RPMI7951 (cell line): Measurements from ENCODE around the gene LMBR1. TPM values are rescaled to one million over a fixed set of nuclear protein-coding genes. Genes with fewer than 3 reads are reported as not detected.
A peak's percentile ranks its signal among the peaks of the same experiment; 100 is the strongest.
"Not testable (repeated sequence)": the region's sequence is repeated elsewhere in the genome, so short reads cannot be mapped to it uniquely, and the experiment has no call there.

Source experiments
- DNase-seq: peaks from one replicate; pipeline ENCODE4 v3.0.0-alpha.2; 2012; ENCODE audit warnings: low read depth
- total RNA-seq: library from RNA; depleted of rRNA; stranded (reverse); fragments of >200 nt; shearing (Covaris generic); gene quantifications from 2 replicates; pipeline ENCODE4 v1.2.3, GENCODE V29; 2014

Gene LMBR1
- total RNA-seq, 1 experiment from 2014 or later = 54.8 TPM

DNA sequence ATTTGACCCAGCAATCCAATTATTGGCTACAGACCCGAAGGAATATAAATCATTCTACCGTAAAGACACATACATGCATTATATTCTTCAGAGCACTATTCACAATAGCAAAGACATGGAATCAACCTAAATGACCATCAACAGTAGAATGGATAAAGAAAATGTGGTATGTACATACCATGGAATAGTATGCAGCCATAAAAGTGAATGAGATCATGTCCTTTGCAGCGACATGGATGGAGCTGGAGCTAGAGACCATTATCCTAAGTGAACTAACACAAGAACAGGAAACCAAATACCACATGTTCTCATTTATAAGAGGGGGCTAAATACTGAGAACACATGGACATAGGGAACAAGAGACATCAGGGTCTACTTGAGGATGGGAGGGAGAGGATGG, 44.0 kb downstream of the LMBR1 start:
- DNase-seq = no peak

GRCh38 chr7:156845379-156846101, 47.4 kb downstream of the LMBR1 start:
- no peak for DNase-seq

GRCh38 chr7:156843582-156843981, 49.4 kb downstream of the LMBR1 start:
- DNase-seq = not testable (repeated sequence)

DNA sequence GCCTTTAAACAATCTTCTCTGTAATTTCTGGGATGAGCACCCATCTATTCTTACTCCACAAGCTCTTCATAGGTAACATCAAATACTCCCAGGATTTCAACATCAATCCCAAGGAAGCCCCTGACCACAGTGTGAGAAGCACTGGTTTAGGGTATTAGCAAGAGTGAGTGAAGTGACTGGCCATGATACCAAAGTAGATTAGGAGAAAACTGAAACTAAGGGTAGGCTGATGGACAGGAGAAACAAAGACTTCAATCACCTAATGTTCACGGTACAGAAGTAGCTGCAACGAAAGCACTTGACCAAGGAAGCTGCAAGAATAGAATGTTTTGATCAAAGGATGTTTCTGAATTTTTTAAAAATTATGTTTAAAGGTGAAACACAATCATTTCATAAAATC, 49.8 kb downstream of the LMBR1 start:
- DNase-seq = no peak

DNA sequence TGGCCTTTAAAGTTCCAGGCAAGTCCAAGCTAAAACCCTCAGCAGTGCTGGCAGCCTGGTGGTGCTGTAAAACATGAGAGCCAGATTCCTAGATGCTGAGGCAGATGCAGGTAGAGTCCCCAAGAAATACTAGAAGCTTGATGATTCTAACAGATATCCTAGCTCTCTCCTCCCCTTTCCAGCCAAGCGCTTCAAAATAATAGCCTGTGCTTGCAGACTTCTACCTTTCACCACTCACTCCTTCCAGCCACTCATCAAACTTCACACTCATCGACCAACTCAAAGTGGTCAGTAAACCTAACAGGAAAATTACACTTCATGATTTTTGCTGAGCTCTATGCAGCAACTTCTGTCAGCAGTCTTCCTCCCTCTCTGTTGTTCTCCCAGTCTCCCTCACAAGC, 50.2 kb downstream of the LMBR1 start:
- no peak for DNase-seq

- no peak for DNase-seq
Observed at GRCh38 chr7:156842317-156842716, 50.7 kb downstream of the LMBR1 start.

GRCh38 chr7:156841497-156841896, 51.5 kb downstream of the LMBR1 start:
- DNase-seq = no peak

DNA sequence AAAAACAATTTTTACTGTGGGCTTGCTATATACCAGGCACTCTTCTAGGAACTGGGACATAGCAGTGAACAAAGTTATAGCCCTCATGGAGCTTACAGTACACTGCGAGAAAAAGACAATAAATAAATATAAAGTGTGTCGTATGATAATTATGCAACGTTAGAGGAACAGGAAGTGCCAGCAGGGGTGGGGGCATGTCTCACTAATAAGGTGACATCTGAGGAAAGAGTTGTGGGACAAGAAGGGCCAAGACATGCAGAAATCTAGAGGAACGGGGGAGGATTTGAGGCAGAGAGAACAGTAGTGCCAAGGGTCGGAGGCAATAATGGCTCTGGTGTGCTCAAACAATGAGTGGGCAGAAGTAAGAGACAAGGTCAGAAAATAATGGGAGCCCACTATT, 52.8 kb downstream of the LMBR1 start:
- DNase-seq = no peak

DNA sequence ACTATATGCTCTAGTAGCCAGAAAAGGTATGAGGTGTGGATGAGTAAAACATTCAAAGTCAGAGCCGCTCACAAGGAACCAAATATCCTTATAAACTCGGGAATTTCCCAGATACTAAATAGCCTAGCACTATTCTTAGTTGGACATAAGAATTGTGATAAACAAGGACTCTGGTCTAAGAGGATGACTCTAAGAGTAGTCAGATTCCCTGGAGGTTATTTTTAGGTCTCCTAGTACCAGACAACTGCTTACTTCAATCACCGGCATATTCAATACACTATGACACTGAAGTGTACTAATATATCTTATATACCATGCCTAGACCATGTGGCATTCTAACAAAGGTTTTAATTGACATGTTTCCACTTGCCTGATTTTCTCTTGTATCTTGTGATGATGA, 56.5 kb downstream of the LMBR1 start:
- peak; percentile 25 for DNase-seq

- DNase-seq = no peak
Observed at GRCh38 chr7:156834462-156834861, 58.5 kb downstream of the LMBR1 start.

DNA sequence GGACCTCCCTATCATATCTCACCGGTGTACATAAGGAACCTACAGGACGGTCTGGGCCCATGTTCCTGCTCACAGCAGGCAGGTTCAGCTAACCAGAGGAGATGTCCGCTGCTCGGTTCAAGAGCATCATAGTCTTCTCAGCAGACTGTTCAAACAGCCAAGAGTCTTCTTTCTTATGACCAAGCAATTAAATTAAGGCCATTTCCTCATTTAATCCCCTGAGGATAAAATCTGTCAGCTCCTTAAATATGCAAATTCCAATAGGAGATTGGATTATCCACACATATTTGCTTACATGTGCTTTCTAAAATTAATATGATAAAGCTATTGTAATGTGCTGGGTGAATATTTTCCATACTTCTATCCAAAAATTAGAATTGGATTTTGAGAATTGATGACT, 59.7 kb downstream of the LMBR1 start:
- DNase-seq = no peak

DNA sequence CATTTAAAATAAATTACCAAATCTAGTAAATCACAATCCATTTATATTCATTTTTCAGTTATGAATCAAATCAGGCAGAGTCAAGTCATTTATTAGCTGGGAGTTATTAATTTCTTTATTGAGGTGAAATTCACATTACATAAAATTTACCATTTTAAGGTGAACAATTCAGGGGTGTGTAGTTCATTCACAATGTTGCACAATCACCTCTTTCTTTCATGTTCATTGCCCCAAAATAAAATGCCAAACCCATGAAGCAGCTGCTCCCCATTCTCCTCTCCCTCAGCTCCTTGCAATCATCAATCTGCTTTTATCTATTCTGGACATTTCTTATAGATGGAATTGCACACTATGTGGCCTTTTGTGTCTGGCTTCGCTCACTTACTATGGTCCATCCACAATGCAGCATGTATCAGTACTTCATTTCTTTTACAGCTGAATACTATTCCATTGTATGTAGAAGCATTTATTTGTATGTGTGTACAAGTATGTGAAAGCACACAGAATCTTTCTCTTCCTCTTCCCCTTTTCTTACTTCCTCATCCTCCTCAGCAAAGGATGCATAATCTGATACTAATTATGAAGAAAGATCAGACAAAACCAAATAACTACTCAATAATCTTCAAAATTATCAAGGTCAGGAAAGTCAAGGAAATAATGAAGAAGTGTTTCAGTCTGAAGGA, 60.6 kb downstream of the LMBR1 start:
- no peak for DNase-seq

- DNase-seq = no peak
Observed at GRCh38 chr7:156829669-156830336, 63.2 kb downstream of the LMBR1 start.

GRCh38 chr7:156827587-156828203, 65.3 kb downstream of the LMBR1 start:
- DNase-seq = peak; percentile 15

- no peak for DNase-seq
Observed at GRCh38 chr7:156823435-156823834, 69.5 kb downstream of the LMBR1 start.

DNA sequence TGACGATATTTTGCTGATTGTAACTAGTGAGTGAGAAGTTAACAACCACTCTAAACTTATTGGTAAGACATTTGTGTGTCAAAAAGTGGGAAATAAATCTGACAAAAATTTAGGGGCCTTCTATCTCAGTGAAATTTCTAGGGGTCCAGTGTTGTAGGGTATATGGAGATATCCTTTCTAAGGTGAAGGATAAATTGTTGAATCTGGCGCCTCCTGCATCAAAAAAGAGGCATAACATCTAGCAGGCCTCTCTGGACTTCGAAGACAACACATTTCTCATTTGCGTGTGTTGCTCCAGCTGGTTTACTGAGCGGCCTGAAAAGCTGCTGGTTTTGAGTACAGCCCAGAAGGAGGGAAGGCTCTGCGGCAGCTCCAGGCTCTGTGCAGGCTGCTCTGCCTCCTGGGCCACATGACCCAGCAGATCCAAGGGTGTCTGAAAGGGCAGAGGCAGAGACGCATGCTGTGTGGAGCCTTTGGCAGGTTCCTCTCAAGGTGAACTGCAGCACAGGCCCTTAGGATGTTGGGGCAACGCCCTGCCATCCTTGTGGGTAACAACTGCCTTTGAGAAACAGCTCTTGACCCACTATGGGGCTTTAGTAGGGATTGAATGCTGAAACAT, 72.4 kb downstream of the LMBR1 start:
- DNase-seq = no peak

- no peak for DNase-seq
Observed at GRCh38 chr7:156819733-156820295, 73.2 kb downstream of the LMBR1 start.

GRCh38 chr7:156818133-156818532, 74.8 kb downstream of the LMBR1 start:
- DNase-seq = no peak

GRCh38 chr7:156816943-156817572, 75.9 kb downstream of the LMBR1 start:
- peak; percentile 29 for DNase-seq

GRCh38 chr7:156811706-156812105, 81.3 kb downstream of the LMBR1 start:
- DNase-seq = no peak

DNA sequence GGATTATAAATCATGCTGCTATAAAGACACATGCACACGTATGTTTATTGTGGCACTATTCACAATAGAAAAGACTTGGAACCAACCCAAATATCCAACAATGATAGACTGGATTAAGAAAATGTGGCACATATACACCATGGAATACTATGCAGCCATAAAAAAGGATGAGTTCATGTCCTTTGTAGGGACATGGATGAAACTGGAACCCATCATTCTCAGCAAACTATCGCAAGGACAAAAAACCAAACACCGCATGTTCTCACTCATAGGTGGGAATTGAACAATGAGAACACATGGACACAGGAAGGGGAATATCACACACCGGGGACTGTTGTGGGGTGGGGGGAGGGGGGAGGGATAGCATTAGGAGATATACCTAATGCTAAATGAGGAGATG, 89.3 kb downstream of the LMBR1 start:
- not testable (repeated sequence) for DNase-seq
